ENCODE measurements around the gene TEX51.

Gene TEX51

DNA sequence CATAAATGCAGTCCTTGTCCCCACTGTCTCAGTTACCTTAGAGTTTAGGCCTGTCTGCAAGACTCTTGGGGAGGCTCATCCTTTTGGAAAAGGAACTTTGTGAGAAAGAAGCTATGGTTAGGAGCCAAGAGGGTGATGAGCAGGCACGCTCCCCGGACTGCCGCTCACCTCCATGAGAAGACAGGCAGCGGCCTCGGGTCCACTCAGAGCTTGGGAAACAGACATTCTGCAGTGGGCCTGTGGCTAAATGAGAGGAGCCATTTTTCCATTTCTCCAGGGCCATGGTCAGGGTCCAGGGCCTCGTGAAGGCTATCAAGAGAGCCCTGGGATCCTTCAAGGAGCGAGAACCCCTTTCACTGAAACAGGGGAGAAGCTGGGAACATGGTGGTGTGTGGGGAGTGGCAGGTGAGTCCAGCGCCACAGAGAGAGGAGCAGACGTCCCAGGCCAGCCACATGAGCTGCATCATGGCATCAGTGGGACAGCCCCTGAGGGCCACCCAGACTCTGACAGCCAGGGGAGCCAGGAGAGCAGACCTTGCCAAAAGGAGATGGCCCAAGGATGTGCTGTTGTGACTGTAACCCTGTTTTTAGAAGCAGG, 4.0 kb upstream of the TEX51 start:
- no peaks in the 10 kb centered on the region for H3K27me3 ChIP-seq
- TF ChIP-seq, protein P1, sequence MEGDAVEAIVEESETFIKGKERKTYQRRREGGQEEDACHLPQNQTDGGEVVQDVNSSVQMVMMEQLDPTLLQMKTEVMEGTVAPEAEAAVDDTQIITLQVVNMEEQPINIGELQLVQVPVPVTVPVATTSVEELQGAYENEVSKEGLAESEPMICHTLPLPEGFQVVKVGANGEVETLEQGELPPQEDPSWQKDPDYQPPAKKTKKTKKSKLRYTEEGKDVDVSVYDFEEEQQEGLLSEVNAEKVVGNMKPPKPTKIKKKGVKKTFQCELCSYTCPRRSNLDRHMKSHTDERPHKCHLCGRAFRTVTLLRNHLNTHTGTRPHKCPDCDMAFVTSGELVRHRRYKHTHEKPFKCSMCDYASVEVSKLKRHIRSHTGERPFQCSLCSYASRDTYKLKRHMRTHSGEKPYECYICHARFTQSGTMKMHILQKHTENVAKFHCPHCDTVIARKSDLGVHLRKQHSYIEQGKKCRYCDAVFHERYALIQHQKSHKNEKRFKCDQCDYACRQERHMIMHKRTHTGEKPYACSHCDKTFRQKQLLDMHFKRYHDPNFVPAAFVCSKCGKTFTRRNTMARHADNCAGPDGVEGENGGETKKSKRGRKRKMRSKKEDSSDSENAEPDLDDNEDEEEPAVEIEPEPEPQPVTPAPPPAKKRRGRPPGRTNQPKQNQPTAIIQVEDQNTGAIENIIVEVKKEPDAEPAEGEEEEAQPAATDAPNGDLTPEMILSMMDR (IDR thresholded peaks at IDR 0.05; ENCODE audit: low read depth, low read length), result no peak
- H3K36me3 ChIP-seq, result no peaks in the 10 kb centered on the region
- no peak for DNase-seq
- H3K4me1 ChIP-seq, result no peaks in the 10 kb centered on the region
- no peaks in the 10 kb centered on the region for H3K9me3 ChIP-seq
- H3K4me3 ChIP-seq (ENCODE audit: low read depth, low read length), result no peak overlapping the region

DNA sequence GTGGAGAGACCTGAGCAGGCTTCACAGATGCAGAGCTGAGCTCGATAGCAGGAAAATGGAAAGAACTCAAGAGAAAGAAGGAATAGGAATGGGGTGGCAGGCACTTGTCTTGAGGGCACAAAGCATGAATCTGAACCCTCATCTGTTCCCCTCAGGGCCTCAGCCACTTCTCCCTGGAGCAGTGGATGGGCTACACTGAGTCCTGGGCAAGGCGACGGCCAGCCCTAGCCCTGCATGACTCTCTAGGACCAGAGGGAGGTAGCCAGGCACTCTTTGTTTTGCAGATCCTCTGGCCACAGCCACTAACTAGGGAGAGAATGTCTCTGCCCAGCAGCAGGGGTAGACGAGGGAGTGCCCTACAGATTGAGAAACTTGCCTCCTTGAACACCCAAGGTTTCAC, 3.4 kb upstream of the TEX51 start:
- Histone ChIP-seq H3K4me3 (ENCODE audit: low read depth, low read length) (no peak overlapping the region), H3K36me3 (no peaks in the 10 kb centered on the region), H3K27me3 (no peaks in the 10 kb centered on the region), H3K4me1 (no peaks in the 10 kb centered on the region), H3K9me3 (no peaks in the 10 kb centered on the region)
- TF ChIP-seq, protein P1 (IDR thresholded peaks at IDR 0.05; ENCODE audit: low read depth, low read length), result no peak
- DNase-seq, result no peak

DNA sequence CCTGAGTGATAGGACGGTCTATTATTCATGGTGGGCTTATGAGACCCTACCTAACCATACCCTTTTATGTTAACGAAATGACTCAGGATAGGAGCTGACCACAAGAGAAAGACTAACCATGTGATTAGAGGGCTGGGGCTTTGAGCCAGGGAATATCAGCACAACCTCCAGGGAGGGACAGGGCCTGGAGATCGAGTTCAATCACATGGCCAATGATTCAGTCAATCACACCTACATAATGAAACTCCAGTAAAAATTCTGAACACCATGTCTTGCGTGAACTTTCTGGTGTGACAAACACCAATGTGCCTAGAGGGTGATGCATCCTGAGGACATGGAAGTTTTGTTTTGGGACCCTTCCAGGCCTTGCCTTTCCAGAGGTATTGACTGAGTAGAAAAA, 2.2 kb upstream of the TEX51 start:
- Histone ChIP-seq H3K4me3 (ENCODE audit: low read depth, low read length) (no peak overlapping the region), H3K36me3 (no peaks in the 10 kb centered on the region), H3K27me3 (no peaks in the 10 kb centered on the region), H3K9me3 (no peaks in the 10 kb centered on the region), H3K4me1 (no peaks in the 10 kb centered on the region)
- no peak for DNase-seq
- TF ChIP-seq, protein P1 (IDR thresholded peaks at IDR 0.05; ENCODE audit: low read depth, low read length), result no peak

DNA sequence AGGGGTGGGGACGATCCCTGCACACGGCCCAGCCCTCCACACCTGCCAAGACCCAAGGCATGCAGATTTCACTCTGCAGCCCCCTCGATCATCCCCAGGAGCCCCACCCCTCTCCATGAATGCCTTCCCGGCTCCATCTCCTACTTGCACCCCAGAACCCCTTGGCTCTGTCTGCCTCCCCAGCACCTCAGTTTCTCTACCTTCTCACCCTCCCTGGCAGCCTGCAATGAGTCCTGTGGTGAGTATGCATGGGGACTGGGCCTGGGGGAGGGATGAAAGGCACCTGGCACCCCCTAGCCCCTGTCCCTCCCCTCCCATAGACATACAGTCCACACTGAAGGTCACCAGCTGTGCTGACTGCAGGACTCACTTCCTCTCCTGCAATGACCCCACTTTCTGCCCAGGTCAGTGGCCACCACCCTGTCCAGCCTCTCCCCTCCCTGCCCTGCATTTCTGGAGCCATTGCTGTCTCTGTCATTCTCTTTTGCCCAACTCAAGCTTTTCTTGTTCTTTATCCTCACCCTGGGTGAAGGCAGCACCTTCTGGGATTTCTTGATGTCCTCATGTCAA, 1.0 kb downstream of the TEX51 start:
- TF ChIP-seq, protein P1 (IDR thresholded peaks at IDR 0.05; ENCODE audit: low read depth, low read length), result no peak
- Histone ChIP-seq H3K27me3 (no peaks in the 10 kb centered on the region), H3K4me1 (no peaks in the 10 kb centered on the region), H3K36me3 (no peaks in the 10 kb centered on the region), H3K9me3 (no peaks in the 10 kb centered on the region), H3K4me3 (ENCODE audit: low read depth, low read length) (no peak overlapping the region)
- DNase-seq, result no peak

DNA sequence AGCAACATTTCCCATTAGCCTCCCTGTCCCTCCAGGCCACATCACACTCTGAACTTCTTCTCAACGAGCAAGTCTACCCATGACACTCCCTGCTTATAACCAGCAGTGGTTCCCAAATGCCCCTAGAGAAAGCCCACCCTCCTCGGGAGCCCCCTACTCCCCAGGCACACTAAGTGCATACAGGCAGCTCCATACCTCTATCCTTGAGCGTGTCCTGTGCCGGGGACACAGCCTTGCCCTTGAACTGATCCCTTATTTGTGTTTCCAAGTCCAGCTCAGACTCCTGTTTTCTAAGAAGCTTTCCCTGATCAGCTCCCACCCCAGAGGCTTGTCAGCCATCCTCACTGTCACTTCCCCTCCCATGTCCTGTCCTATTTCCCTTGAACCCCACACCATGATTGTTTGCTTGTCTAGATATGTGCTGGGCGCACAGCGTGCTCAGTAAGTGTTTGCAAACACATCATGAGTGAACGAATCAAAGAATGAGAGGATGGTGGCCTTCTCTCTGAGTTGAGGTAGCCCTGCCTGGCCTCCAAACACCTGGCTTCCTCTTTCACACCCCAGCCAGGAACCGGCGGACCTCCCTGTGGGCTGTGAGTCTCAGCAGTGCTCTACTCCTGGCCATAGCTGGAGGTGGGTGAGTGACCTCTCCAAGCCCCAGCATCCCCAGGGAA, 2.1 kb downstream of the TEX51 start:
- Histone ChIP-seq H3K9me3 (no peaks in the 10 kb centered on the region), H3K4me1 (no peaks in the 10 kb centered on the region), H3K36me3 (no peaks in the 10 kb centered on the region), H3K27me3 (no peaks in the 10 kb centered on the region), H3K4me3 (ENCODE audit: low read depth, low read length) (no peak overlapping the region)
- TF ChIP-seq, protein P1 (IDR thresholded peaks at IDR 0.05; ENCODE audit: low read depth, low read length), result no peak
- no peak for DNase-seq

DNA sequence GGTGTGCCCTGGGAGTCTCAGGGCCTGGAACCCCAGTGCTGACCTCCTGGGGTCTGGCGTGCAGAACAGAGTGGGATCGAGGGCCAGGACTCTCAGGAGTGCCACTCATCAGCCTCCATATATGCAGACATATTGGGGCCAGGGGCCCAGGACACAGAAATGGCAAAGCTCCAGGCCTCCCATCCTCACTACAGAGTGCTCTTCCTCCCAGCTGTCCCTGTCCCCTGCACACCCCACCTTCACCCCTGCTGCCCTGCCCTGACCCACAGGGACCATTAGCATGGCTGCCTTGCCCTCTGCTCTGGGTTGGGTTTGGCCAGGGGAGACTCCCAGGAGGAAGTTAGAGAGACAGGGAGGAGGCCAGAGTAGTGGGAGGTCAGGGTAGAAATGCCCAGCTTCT, 2.8 kb downstream of the TEX51 start:
- TF ChIP-seq, protein P1 (IDR thresholded peaks at IDR 0.05; ENCODE audit: low read depth, low read length), result no peak
- no peaks in the 10 kb centered on the region for H3K27me3 ChIP-seq
- no peak overlapping the region for H3K4me3 ChIP-seq (ENCODE audit: low read depth, low read length)
- no peaks in the 10 kb centered on the region for H3K36me3 ChIP-seq
- no peaks in the 10 kb centered on the region for H3K4me1 ChIP-seq
- DNase-seq, result no peak
- no peaks in the 10 kb centered on the region for H3K9me3 ChIP-seq

Measured in BE2C (cell line).